ENCODE results near the gene IGSF3. TPM values are rescaled to one million over a fixed set of nuclear protein-coding genes. Genes with fewer than 3 reads are reported as not detected.
"Not testable (repeated sequence)": the region's sequence is repeated elsewhere in the genome, so short reads cannot be mapped to it uniquely, and the experiment has no call there.

The IGSF3 gene
- total and polyA plus RNA-seq, 2 of the 8 experiments (the other 6 are each of a cell fraction or from before 2014, with no cell fraction given), result 30.0 to 32.2 TPM

DNA sequence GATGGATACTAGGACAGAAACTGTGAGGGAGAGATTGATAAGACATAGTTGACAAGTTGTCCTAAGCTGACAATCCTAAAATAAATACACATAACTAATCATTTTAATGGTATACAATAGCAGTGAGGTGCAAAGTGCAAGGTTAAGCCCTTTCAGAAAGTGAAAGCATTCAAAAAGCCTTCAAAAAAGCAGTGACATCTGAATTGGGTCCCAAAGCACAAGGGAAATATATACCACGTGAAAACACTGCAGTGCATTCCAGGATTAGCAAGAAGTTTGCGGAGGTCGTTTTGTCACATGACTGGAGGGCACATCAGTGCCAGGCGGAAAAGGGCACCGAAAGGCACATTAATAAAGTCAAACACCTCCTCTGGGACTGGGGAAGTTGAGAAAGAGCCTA lies 42.4 kb downstream of the IGSF3 start:
- H3K4me1 ChIP-seq (replicated peaks in 1 of 4; ENCODE audit: control insufficient read depth in 3 of 4, insufficient read depth in 4 of 4, low read length in 3 of 4), result peaks cover 4 to 17% (median 11%) of the 10 kb centered on the region in 4 experiments; a peak in 6 of 7 replicates
- H2BK12ac ChIP-seq (ENCODE audit: low read depth, low read length); H4K20me1 ChIP-seq (replicated peaks in 1 of 2; ENCODE audit: control insufficient read depth in 1 of 2, insufficient read depth in 2 of 2, low read length in 2 of 2); H3K9me3 ChIP-seq (ENCODE audit: insufficient read depth in 2 of 2, low read depth in 1 of 2, low read length in 1 of 2); H2BK120ac ChIP-seq (replicated peaks; ENCODE audit: low read depth, low read length); H3K9ac ChIP-seq (replicated peaks in 1 of 4; ENCODE audit: extremely low read depth in 1 of 4, low read depth in 3 of 4, low read length in 3 of 4); H3K79me1 ChIP-seq (ENCODE audit: low read depth, low read length); H3K4me3 ChIP-seq (ENCODE audit: extremely low read depth in 1 of 4, insufficient read depth in 2 of 4, low read depth in 3 of 4, low read length in 4 of 4); H4K5ac ChIP-seq (ENCODE audit: insufficient read length, low read depth, low read length); H3K4ac ChIP-seq (replicated peaks; ENCODE audit: insufficient read length, low read depth, low read length); POLR2A ChIA-PET (ENCODE audit: partially characterized antibody); H3K56ac ChIP-seq (replicated peaks; ENCODE audit: insufficient read length, low read depth, low read length); H2AK5ac ChIP-seq (ENCODE audit: low read depth, low read length); H3K14ac ChIP-seq (ENCODE audit: insufficient read length); H4K8ac ChIP-seq (ENCODE audit: extremely low read depth, insufficient read depth, low read length); H3K4me2 ChIP-seq (ENCODE audit: insufficient read depth in 1 of 2, low read depth in 2 of 2, low read length in 2 of 2); DNase-seq (ENCODE audit: low read depth in 1 of 2, low spot score in 2 of 2); H3K23ac ChIP-seq (ENCODE audit: insufficient read length); H3K36me3 ChIP-seq (ENCODE audit: control insufficient read depth in 2 of 4, insufficient read depth in 4 of 4, low read length in 3 of 4); H3K27ac ChIP-seq (ENCODE audit: low read depth, low read length); H3K27me3 ChIP-seq (replicated peaks in 1 of 4; ENCODE audit: control insufficient read depth in 3 of 4, extremely low read depth in 1 of 4, insufficient read depth in 3 of 4, low read length in 3 of 4); H2BK5ac ChIP-seq (ENCODE audit: low read depth, low read length); FAIRE-seq; H2BK20ac ChIP-seq (ENCODE audit: low read length); H3K23me2 ChIP-seq (ENCODE audit: low read depth, low read length); H2AFZ ChIP-seq (ENCODE audit: low read length); H3K79me2 ChIP-seq (ENCODE audit: control insufficient read depth in 1 of 2, insufficient read depth in 2 of 2, low read length in 2 of 2); H4K91ac ChIP-seq (replicated peaks; ENCODE audit: insufficient read length, low read length); H2BK15ac ChIP-seq (ENCODE audit: low read length); H3K18ac ChIP-seq (ENCODE audit: extremely low read depth, low read length): not testable (repeated sequence)
- CTCF ChIA-PET (ENCODE audit: partially characterized antibody), result interaction anchor here (1.9 kb wide), 1 partner anchor 51 kb away, joined by 6 read pairs; no protein-coding TSS in a partner anchor
- WGBS, 2 experiments (ENCODE audit: extremely low coverage in 1 of 2, insufficient coverage in 1 of 2, insufficient read length in 1 of 2, insufficient replicate concordance in 2 of 2, low coverage in 1 of 2, low lambda C conversion rate in 2 of 2, missing lambda C conversion rate in 1 of 2), result 86% methylated on average over 5 of the region's 5 CpGs; no CpG with 5 or more reads in 1 of the 2 experiments

Measured in H1 (cell line).